ENCODE measurements around the gene SENP1. TPM values are rescaled to one million over a fixed set of nuclear protein-coding genes. Genes with fewer than 3 reads are reported as not detected.

Gene SENP1
- total and polyA plus RNA-seq, 2 experiments from 2014 or later = 8.6 to 27.7 TPM

- H3K4me3 Mint-ChIP-seq = peak overlapping the region; percentile 76
- peak; percentile 3 for ATAC-seq
- H3K27ac Mint-ChIP-seq = no peak overlapping the region
- no peak overlapping the region for H2AFZ ChIP-seq
- no peak for TF ChIP-seq ZNF331 (CRISPR knock-in tag; IDR thresholded peaks at IDR 0.05; ENCODE audit: low read depth)
- no peak for TF ChIP-seq POLR2AphosphoS5 (IDR thresholded peaks at IDR 0.05; ENCODE audit: low read depth)
- TF ChIP-seq EZH2 (IDR thresholded peaks at IDR 0.05; ENCODE audit: low read depth, unreplicated experiment) = no peak
- TF ChIP-seq CTCF (conservative IDR thresholded peaks at IDR 0.05; ENCODE audit: low read depth in 2 of 2) = no peak
- TF ChIP-seq EZH2phosphoT487 (IDR thresholded peaks at IDR 0.05; ENCODE audit: unreplicated experiment) = peak; percentile 8
- H3K27me3 ChIP-seq (ENCODE audit: insufficient read depth) = peaks cover 100% of the 10 kb centered on the region
- H3K36me3 Mint-ChIP-seq (ENCODE audit: low read depth) = no peaks in the 10 kb centered on the region; the same call in 2 of the 3 replicates
- H4K20me1 ChIP-seq (replicated peaks; ENCODE audit: insufficient read depth) = peaks cover 33% of the 10 kb centered on the region
- H3K27me3 Mint-ChIP-seq (ENCODE audit: insufficient read depth, low read depth, poor library complexity) = peaks cover 99% of the 10 kb centered on the region
- H3F3A ChIP-seq (replicated peaks; ENCODE audit: low read depth) = peaks cover 24% of the 10 kb centered on the region
- peaks cover 65% of the 10 kb centered on the region for H3K4me1 ChIP-seq (ENCODE audit: insufficient read depth)
- peak overlapping the region; percentile 98 for H3K4me2 ChIP-seq
- peaks cover 57% of the 10 kb centered on the region for H3K4me1 Mint-ChIP-seq
- H3K79me2 ChIP-seq (replicated peaks; ENCODE audit: insufficient read depth) = no peaks in the 10 kb centered on the region
- no peak overlapping the region for H3K27ac ChIP-seq (ENCODE audit: low read depth)
- DNase-seq (ENCODE audit: low spot score) = peak; percentile 66
- H3K9me2 ChIP-seq (ENCODE audit: insufficient read depth) = no peaks in the 10 kb centered on the region
- H3K36me3 ChIP-seq (ENCODE audit: insufficient read depth) = no peaks in the 10 kb centered on the region
- H3K4me3 ChIP-seq = peak overlapping the region; percentile 79
- H3K9me3 Mint-ChIP-seq = peaks cover 2% of the 10 kb centered on the region; the same call in 2 of the 3 replicates
Measured at GRCh38 chr12:48002773-48003218, 103.1 kb downstream of the SENP1 start.

GRCh38 chr12:48002414-48002730, 103.5 kb downstream of the SENP1 start:
- Mint-ChIP-seq H3K9me3 (peaks cover 2% of the 10 kb centered on the region; the same call in 2 of the 3 replicates), H3K36me3 (ENCODE audit: low read depth) (no peaks in the 10 kb centered on the region; the same call in 2 of the 3 replicates), H3K27ac (no peak overlapping the region), H3K4me1 (peaks cover 59% of the 10 kb centered on the region), H3K27me3 (ENCODE audit: insufficient read depth, low read depth, poor library complexity) (peaks cover 99% of the 10 kb centered on the region), H3K4me3 (peak overlapping the region; percentile 76)
- no peaks in the 10 kb centered on the region for H3K9me2 ChIP-seq (ENCODE audit: insufficient read depth)
- ATAC-seq (no peak), DNase-seq (ENCODE audit: low spot score) (peak; percentile 46)
- TF ChIP-seq EZH2 (IDR thresholded peaks at IDR 0.05; ENCODE audit: low read depth, unreplicated experiment) (peak; percentile 72), STAT1 (IDR thresholded peaks at IDR 0.05; ENCODE audit: unreplicated experiment) (no peak)
- no peak overlapping the region for H3K27ac ChIP-seq (ENCODE audit: low read depth)
- H3K4me1 ChIP-seq (ENCODE audit: insufficient read depth) = peaks cover 66% of the 10 kb centered on the region
- H3K36me3 ChIP-seq (ENCODE audit: insufficient read depth) = no peaks in the 10 kb centered on the region
- H3K4me2 ChIP-seq = peak overlapping the region; percentile 98
- peak overlapping the region; percentile 79 for H3K4me3 ChIP-seq
- peaks cover 33% of the 10 kb centered on the region for H4K20me1 ChIP-seq (replicated peaks; ENCODE audit: insufficient read depth)
- H3K79me2 ChIP-seq (replicated peaks; ENCODE audit: insufficient read depth) = no peaks in the 10 kb centered on the region
- peaks cover 24% of the 10 kb centered on the region for H3F3A ChIP-seq (replicated peaks; ENCODE audit: low read depth)
- peak overlapping the region; percentile 97; the same call in 1 of the 2 replicates for H2AFZ ChIP-seq
- H3K27me3 ChIP-seq (ENCODE audit: insufficient read depth) = peaks cover 100% of the 10 kb centered on the region

- H3K27me3 Mint-ChIP-seq (ENCODE audit: insufficient read depth, low read depth, poor library complexity) = peaks cover 94% of the 10 kb centered on the region
Measured at GRCh38 chr12:48001505-48002413, 104.1 kb downstream of the SENP1 start.

More at GRCh38 chr12:48001505-48002413, 104.1 kb downstream of the SENP1 start:
- peak; percentile 39 for TF ChIP-seq POLR2AphosphoS5 (IDR thresholded peaks at IDR 0.05; ENCODE audit: low read depth)
- no peak for TF ChIP-seq REST (IDR thresholded peaks at IDR 0.05; ENCODE audit: unreplicated experiment)
- peak; percentile 29 for TF ChIP-seq EZH2 (IDR thresholded peaks at IDR 0.05; ENCODE audit: low read depth, unreplicated experiment)
- Histone ChIP-seq H2AFZ (peak overlapping the region; percentile 97), H3K36me3 (ENCODE audit: insufficient read depth) (no peaks in the 10 kb centered on the region), H3K79me2 (replicated peaks; ENCODE audit: insufficient read depth) (no peaks in the 10 kb centered on the region), H3K27ac (ENCODE audit: low read depth) (no peak overlapping the region), H4K20me1 (replicated peaks; ENCODE audit: insufficient read depth) (peaks cover 27% of the 10 kb centered on the region), H3K4me1 (ENCODE audit: insufficient read depth) (peaks cover 66% of the 10 kb centered on the region), H3K4me3 (peak overlapping the region; percentile 79), H3K27me3 (ENCODE audit: insufficient read depth) (peaks cover 100% of the 10 kb centered on the region), H3K9me2 (ENCODE audit: insufficient read depth) (no peaks in the 10 kb centered on the region), H3F3A (replicated peaks; ENCODE audit: low read depth) (peaks cover 24% of the 10 kb centered on the region), H3K4me2 (peak overlapping the region; percentile 98)
- ATAC-seq = peak; percentile 54
- peaks cover 59% of the 10 kb centered on the region for H3K4me1 Mint-ChIP-seq
- peak; percentile 83 for DNase-seq (ENCODE audit: low spot score)
- H3K4me3 Mint-ChIP-seq = peak overlapping the region; percentile 76
- H3K36me3 Mint-ChIP-seq (ENCODE audit: low read depth) = no peaks in the 10 kb centered on the region; the same call in 2 of the 3 replicates
- no peak overlapping the region for H3K27ac Mint-ChIP-seq
- peaks cover 2% of the 10 kb centered on the region; the same call in 2 of the 3 replicates for H3K9me3 Mint-ChIP-seq
